Caco-2 (cell line): Measurements from ENCODE around the gene DDI2. TPM values are rescaled to one million over a fixed set of nuclear protein-coding genes. Genes with fewer than 3 reads are reported as not detected.
"Not testable (repeated sequence)": the region's sequence is repeated elsewhere in the genome, so short reads cannot be mapped to it uniquely, and the experiment has no call there.

ENCODE experiments used
- BruUV-seq: library from RNA; stranded (reverse); fragments of 400-500 nt; replicated peaks from 2 replicates; lab custom pipeline; 2021; lab: Mats Ljungman, UMichigan
- CTCF ChIA-PET: fragments of 300-600 bp; sonication (Branson Sonifier 250); formaldehyde crosslinking; loops from one replicate; lab custom pipeline; 2022; ENCODE audit warnings: antibody characterized with exemption; lab: Charles Lee
- POLR2A ChIA-PET: fragments of 300-600 bp; sonication (Branson Sonifier 250); formaldehyde crosslinking; loops from one replicate; lab custom pipeline; 2022; ENCODE audit warnings: antibody characterized with exemption; lab: Charles Lee
- DNase-seq, 2 experiments: peaks; one replicate each; pipeline versions ENCODE4 v3.0.0 to v3.0.0-alpha.2; 2020 to 2022
- H3K27me3 ChIP-seq: replicated peaks from 2 replicates; pipeline ENCODE4 v1.6.0; 2011; ENCODE audit warnings: low read length; ENCODE audit not compliant: control insufficient read depth, insufficient read depth
- H3K36me3 ChIP-seq: 2 replicates; pipeline ENCODE4 v1.5.1; 2011; ENCODE audit warnings: low read length; ENCODE audit not compliant: control insufficient read depth, insufficient read depth
- H3K4me1 ChIP-seq: fragments of 250-450 bp; sonication (Bioruptor Pico); 2 replicates; pipeline ENCODE4 v1.5.1; 2020; ENCODE audit warnings: mild to moderate bottlenecking
- H3K4me3 ChIP-seq: 2 replicates; pipeline ENCODE4 v1.5.1; 2011; ENCODE audit warnings: low read depth, mild to moderate bottlenecking, control low read depth, low read length
- H3K9me3 ChIP-seq: fragments of 250-450 bp; sonication (Bioruptor Pico); 2 replicates; pipeline ENCODE4 v1.5.1; 2020; ENCODE audit warnings: mild to moderate bottlenecking, moderate library complexity
- H3K27ac Mint-ChIP-seq: one replicate; pipeline ENCODE4 v1.8.0; 2022; ENCODE audit warnings: mixed read lengths; ENCODE audit not compliant: unreplicated experiment
- H3K27me3 Mint-ChIP-seq: one replicate; pipeline ENCODE4 v1.8.0; 2022; ENCODE audit warnings: mixed read lengths; ENCODE audit not compliant: insufficient read depth, unreplicated experiment
- H3K36me3 Mint-ChIP-seq: one replicate; pipeline ENCODE4 v1.8.0; 2022; ENCODE audit warnings: mild to moderate bottlenecking, mixed read lengths; ENCODE audit not compliant: insufficient read depth, unreplicated experiment
- H3K4me1 Mint-ChIP-seq: one replicate; pipeline ENCODE4 v1.8.0; 2022; ENCODE audit warnings: low read depth, mixed read lengths; ENCODE audit not compliant: unreplicated experiment
- H3K4me3 Mint-ChIP-seq: one replicate; pipeline ENCODE4 v1.8.0; 2022; ENCODE audit warnings: mild to moderate bottlenecking, moderate library complexity, mixed read lengths; ENCODE audit not compliant: unreplicated experiment
- H3K9me3 Mint-ChIP-seq: one replicate; pipeline ENCODE4 v1.8.0; 2022; ENCODE audit warnings: mixed read lengths; ENCODE audit not compliant: unreplicated experiment
- intact Hi-C: fragments of 100-400 bp; cut with micrococcal nuclease; formaldehyde crosslinking; loops from one replicate; pipeline ENCODE4 v1.10.0; 2022; ENCODE audit not compliant: unreplicated experiment
- total RNA-seq: library from RNA; stranded (reverse); gene quantifications from 2 replicates; pipeline ENCODE4 v1.2.3, GENCODE V29; 2022
- TF ChIP-seq, protein P1 (sequence below), 2 experiments: fragments of 200-600 bp in 1 of 2; IDR thresholded peaks; 1 replicate in 1 of 2; 2 replicates in 1 of 2; pipeline versions ENCODE4 v1.5.1 to v1.8.0; 2011 to 2022; ENCODE audit warnings: antibody characterized with exemption in 1 of 2, control low read depth in 1 of 2, inconsistent platforms in 1 of 2, low read depth in 1 of 2, low read length in 1 of 2, mild to moderate bottlenecking in 1 of 2, moderate library complexity in 1 of 2; ENCODE audit not compliant: insufficient read depth in 1 of 2, severe bottlenecking in 1 of 2, unreplicated experiment in 1 of 2

Gene DDI2
- total RNA-seq, 1 experiment from 2014 or later: 53.4 TPM

DNA sequence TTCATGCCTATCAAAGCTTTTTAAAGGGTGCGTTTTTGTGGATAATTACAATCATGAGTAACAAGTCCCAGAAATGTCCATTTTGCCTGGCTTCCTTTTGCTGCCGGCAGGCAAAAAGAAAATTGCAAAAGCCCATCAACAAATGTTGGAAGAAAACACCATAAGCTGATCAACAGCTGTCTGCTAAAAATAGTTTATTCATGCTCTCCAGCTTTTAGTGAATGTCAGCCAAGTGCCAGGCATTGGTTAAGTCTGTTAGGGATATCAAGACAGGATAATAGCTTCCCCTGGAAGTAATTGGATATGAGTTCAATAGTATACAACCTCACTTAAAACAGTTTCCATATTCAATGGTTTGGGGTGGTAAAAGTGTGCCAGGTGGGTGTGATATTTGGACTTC is 18.8 kb upstream of the DDI2 start:
- H3K27me3 Mint-ChIP-seq: no peaks in the 10 kb centered on the region
- intact Hi-C loops: no loop called here
- no peaks in the 10 kb centered on the region for H3K9me3 Mint-ChIP-seq
- ChIA-PET POLR2A (interaction anchor here (0.7 to 0.9 kb wide), 2 partner anchors 18 to 375 kb away, joined by 3 to 4 read pairs; no protein-coding TSS in a partner anchor), CTCF (no interaction called here)
- no peak overlapping the region for H3K4me3 Mint-ChIP-seq
- no peaks in the 10 kb centered on the region; the same call in 1 of the 2 replicates for H3K4me1 ChIP-seq
- H3K36me3 Mint-ChIP-seq: peaks cover 7% of the 10 kb centered on the region
- TF ChIP-seq, protein P1, sequence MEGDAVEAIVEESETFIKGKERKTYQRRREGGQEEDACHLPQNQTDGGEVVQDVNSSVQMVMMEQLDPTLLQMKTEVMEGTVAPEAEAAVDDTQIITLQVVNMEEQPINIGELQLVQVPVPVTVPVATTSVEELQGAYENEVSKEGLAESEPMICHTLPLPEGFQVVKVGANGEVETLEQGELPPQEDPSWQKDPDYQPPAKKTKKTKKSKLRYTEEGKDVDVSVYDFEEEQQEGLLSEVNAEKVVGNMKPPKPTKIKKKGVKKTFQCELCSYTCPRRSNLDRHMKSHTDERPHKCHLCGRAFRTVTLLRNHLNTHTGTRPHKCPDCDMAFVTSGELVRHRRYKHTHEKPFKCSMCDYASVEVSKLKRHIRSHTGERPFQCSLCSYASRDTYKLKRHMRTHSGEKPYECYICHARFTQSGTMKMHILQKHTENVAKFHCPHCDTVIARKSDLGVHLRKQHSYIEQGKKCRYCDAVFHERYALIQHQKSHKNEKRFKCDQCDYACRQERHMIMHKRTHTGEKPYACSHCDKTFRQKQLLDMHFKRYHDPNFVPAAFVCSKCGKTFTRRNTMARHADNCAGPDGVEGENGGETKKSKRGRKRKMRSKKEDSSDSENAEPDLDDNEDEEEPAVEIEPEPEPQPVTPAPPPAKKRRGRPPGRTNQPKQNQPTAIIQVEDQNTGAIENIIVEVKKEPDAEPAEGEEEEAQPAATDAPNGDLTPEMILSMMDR (IDR thresholded peaks at IDR 0.05; ENCODE audit: insufficient read depth in 1 of 2, low read depth in 1 of 2, low read length in 1 of 2, severe bottlenecking in 1 of 2, unreplicated experiment in 1 of 2): no peak
- H3K4me1 Mint-ChIP-seq: no peaks in the 10 kb centered on the region
- BruUV-seq: no TSS peak
- no peaks in the 10 kb centered on the region for H3K36me3 ChIP-seq
- H3K4me3 ChIP-seq: no peak overlapping the region
- no peak for DNase-seq
- H3K27me3 ChIP-seq: no peaks in the 10 kb centered on the region
- no peak overlapping the region for H3K27ac Mint-ChIP-seq
- H3K9me3 ChIP-seq: no peaks in the 10 kb centered on the region

DNA sequence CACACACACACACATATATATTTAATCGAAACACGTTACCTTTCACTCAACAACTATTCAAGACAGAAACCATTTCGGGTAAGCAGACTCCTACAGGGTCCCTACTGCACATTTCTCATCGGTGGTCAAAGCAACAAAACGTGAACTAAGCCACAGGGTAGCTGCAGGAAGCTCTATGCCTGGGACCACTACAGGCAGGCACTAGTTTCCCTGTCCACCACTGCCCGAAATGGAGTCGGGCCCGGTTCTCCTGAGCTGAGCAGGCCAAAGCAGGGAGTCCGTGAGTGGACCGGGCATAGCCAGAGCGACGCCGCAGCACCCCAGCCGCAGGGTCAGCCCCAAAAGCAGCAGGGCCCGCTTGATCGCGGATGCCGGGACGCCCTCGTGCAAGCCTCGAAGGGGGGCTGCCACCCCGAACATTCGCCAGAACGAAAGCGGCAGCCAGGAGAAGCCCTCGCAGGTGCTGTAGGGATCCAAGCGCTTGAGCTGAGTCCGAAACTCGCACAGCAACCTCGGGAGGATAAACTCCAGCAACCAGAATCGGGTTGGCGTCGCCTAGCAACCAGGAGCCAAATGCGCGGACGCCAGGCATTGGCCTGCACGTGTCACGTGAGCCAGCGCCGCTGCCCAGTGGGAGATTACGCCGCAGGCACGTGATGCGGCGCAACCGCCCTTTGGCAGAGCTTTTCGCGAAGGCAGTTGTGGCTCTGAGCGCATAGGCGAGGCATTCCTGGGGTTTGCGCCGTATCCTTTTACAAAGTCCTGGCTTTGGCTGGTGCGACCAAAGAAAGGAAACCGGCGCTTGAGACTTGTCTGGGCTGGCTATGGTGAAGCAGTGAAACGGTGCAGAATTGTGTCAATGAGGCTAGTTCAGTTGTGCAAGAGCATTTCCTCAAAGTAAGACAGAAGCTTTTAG is 13.9 kb upstream of the DDI2 start:
- Mint-ChIP-seq H3K27ac (peak overlapping the region; percentile 96), H3K4me1 (no peaks in the 10 kb centered on the region), H3K4me3 (peak overlapping the region; percentile 78), H3K27me3 (no peaks in the 10 kb centered on the region), H3K9me3 (no peaks in the 10 kb centered on the region), H3K36me3 (peaks cover 18% of the 10 kb centered on the region)
- TSS peak; percentile 79 for BruUV-seq
- Histone ChIP-seq H3K27me3 (no peaks in the 10 kb centered on the region), H3K36me3 (no peaks in the 10 kb centered on the region), H3K4me1 (peaks cover 4% of the 10 kb centered on the region; the same call in 1 of the 2 replicates), H3K4me3 (peak overlapping the region; percentile 50), H3K9me3 (no peaks in the 10 kb centered on the region)
- DNase-seq: peak; percentile 95
- ChIA-PET POLR2A (interaction anchor here (0.6 to 2.0 kb wide), 10 partner anchors 9 to 628 kb away, joined by 3 to 11 read pairs (median 6); partner anchors contain the start of gene DNAJC16), CTCF (interaction anchor here (0.5 to 1.7 kb wide), 4 partner anchors 15 to 761 kb away, joined by 3 to 4 read pairs (median 4); no protein-coding TSS in a partner anchor)
- intact Hi-C loops: loop anchor here (1.0 kb wide), 1 partner anchor 15 kb away; no protein-coding TSS in a partner anchor
- TF ChIP-seq, protein P1 (IDR thresholded peaks at IDR 0.05; ENCODE audit: insufficient read depth in 1 of 2, low read depth in 1 of 2, low read length in 1 of 2, severe bottlenecking in 1 of 2, unreplicated experiment in 1 of 2): no peak

DNA sequence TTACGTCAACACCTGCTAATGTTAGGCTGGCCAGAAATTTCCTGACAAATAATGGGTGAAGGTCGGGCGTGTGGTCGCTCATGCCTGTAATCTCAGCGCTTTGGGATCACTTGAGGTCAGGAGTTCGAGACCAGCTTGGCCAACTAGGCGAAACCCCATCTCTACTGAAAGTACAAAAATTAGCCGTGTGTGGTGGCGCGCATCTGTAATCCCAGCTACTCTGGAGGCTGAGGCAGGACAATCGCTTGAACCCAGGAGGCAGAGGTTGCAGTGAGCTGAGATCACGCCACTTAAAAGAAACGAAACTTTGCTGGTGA is 13.3 kb upstream of the DDI2 start:
- ChIA-PET POLR2A (interaction anchor here (0.6 to 2.0 kb wide), 3 partner anchors 15 to 629 kb away, joined by 3 to 8 read pairs (median 5); partner anchors contain the start of gene DNAJC16), CTCF (interaction anchor here (0.5 to 1.7 kb wide), 3 partner anchors 15 to 760 kb away, joined by 3 to 4 read pairs (median 4); no protein-coding TSS in a partner anchor)
- not testable (repeated sequence) for H3K9me3 Mint-ChIP-seq, H3K9me3 ChIP-seq, H3K27me3 Mint-ChIP-seq, H3K27me3 ChIP-seq, H3K4me1 Mint-ChIP-seq, H3K4me1 ChIP-seq, DNase-seq, H3K36me3 ChIP-seq
- intact Hi-C loops: loop anchor here (1.0 kb wide), 1 partner anchor 14 kb away; no protein-coding TSS in a partner anchor
- TSS peak; percentile 90 for BruUV-seq
- H3K27ac Mint-ChIP-seq: peak overlapping the region; percentile 96
- peak overlapping the region; percentile 35 for H3K4me3 ChIP-seq
- peaks cover 18% of the 10 kb centered on the region for H3K36me3 Mint-ChIP-seq
- H3K4me3 Mint-ChIP-seq: peak overlapping the region; percentile 78

DNA sequence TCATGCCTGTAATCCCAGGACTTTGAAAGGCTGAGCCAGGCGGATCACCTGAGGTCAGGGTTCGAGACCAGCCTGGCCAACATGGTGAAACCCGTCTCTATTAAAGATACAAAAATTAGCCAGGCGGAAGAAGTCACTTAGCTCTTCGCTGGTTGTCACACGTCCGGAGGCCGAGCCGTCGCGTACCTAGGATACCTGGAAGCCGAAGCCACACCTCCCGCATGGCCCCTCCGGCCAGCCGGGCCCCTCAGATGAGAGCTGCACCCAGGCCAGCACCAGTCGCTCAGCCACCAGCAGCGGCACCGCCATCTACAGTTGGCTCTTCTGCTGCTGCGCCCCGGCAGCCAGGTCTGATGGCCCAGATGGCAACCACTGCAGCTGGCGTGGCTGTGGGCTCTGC is 12.9 kb upstream of the DDI2 start:
- H3K9me3 ChIP-seq, H3K4me3 ChIP-seq, H3K4me1 ChIP-seq, intact Hi-C loops, H3K27me3 ChIP-seq, H3K4me1 Mint-ChIP-seq, BruUV-seq, H3K9me3 Mint-ChIP-seq, H3K36me3 ChIP-seq, DNase-seq, H3K27me3 Mint-ChIP-seq: not testable (repeated sequence)
- peaks cover 18% of the 10 kb centered on the region for H3K36me3 Mint-ChIP-seq
- peak overlapping the region; percentile 96 for H3K27ac Mint-ChIP-seq
- CTCF ChIA-PET: interaction anchor here (1.4 to 1.7 kb wide), 2 partner anchors 14 to 137 kb away, joined by 4 read pairs; no protein-coding TSS in a partner anchor
- peak overlapping the region; percentile 78 for H3K4me3 Mint-ChIP-seq
- POLR2A ChIA-PET: interaction anchor here (1.4 to 2.0 kb wide), 2 partner anchors 14 to 77 kb away, joined by 5 to 8 read pairs; partner anchors contain the start of gene DNAJC16
